HTR-8/SVneo (cell line): ENCODE results near the gene SPINK7.

ENCODE experiments used
- DNase-seq: peaks from one replicate; pipeline ENCODE4 v3.0.0; 2011; ENCODE audit warnings: low spot score, mixed read lengths; ENCODE audit not compliant: insufficient read length
- FAIRE-seq: peaks from 2 replicates; lab custom pipeline; 2011; peaks lifted over from hg19 to GRCh38; lab: Jason Lieb, UNC

Gene SPINK7

DNA sequence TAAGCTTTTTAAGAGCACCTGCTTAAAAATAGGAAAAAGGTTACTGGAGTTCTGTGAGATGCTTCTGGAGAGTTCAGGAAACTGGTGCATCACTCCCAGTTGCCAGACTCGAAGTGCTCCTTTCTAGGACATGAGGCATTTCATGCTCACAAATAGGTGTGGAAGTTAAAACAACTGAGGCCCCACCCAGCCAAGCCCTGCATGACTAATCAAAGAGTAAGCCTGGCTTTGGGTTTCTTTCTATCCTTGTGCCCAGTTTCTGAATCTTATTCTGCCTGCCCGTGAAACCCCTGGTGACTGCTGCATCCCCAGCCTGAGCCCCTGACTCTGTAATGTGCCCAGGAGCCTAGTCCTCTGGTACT, 30.8 kb downstream of the SPINK7 start:
- DNase-seq (no peak), FAIRE-seq (no peak)

GRCh38 chr5:148343603-148344487, 31.6 kb downstream of the SPINK7 start:
- FAIRE-seq (no peak), DNase-seq (no peak)

- no peak for DNase-seq
- no peak for FAIRE-seq
Observed at GRCh38 chr5:148347706-148348105, 35.5 kb downstream of the SPINK7 start.

DNA sequence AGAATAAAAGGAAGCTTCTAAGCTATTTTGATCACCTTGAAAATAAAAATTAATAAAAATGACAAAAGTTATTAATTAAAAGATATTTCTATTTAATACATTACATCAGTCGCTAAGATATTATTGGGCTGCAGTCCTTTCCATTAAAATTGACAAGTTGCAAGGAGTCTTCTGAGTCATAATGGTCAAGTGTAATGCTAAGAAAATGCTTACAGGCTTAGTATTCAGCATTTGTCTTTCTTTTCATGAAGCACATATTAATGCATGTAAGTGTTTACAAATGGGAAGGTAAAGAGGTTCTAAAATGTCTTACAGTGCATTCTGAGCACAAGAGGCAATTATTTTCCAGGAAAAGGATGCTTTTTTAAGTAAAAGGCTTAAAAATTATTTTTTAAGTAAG, 40.5 kb downstream of the SPINK7 start:
- FAIRE-seq: no peak
- DNase-seq: no peak

DNA sequence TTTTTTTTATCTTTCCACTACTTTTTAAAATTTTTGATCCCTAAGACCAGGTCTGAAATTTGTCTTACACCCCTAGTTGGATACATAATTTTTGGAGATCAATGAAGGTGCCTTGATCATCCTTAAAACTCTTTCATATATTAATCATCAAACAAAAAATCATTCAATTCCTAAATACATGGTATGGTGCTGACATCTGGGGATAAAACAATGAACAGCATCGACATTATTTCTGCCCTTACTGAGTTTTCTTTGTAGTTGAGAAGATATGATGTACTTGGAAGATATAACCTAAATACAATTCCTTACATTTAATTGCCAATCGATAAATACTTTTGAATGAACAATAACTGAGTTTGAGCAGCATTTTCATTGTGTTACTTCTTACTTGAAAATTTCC, 41.4 kb downstream of the SPINK7 start:
- FAIRE-seq: no peak
- DNase-seq: no peak

DNA sequence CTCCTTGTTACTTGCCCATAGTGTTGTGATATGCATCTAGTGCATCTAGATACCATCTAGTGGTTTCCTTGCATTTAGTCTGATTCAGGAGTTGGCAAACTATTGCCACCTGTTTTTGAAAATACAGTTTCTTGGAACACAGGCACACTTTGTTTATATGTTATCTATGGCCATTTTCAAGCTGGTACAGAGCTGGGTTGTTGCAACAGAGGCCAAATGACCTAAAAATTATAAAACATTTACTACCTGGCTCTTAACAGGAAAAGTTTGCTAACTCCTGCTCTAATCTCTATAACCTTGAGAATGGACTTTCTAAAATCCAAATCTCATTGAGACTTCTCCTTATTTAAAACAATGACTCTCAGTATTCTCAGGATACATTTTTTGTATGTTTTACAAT, 52.1 kb downstream of the SPINK7 start:
- FAIRE-seq (no peak), DNase-seq (no peak)
